Neural cell (in vitro differentiated cells): ENCODE data around the gene DOK4. TPM values are rescaled to one million over a fixed set of nuclear protein-coding genes. Genes with fewer than 3 reads are reported as not detected.

Experiments
- H2AFZ ChIP-seq: fragments of 200-600, 300-800 bp; sonication (generic), shearing (Covaris generic); 2 replicates; pipeline ENCODE4 v1.6.0; 2014; ENCODE audit warnings: low read depth, mild to moderate bottlenecking, antibody characterized with exemption, low read length, moderate library complexity
- H3F3A ChIP-seq: fragments of 200-600 bp; shearing (Covaris generic); 2 replicates; pipeline ENCODE4 v1.6.1; 2016; ENCODE audit warnings: mild to moderate bottlenecking, moderate library complexity, mixed read lengths, antibody characterized with exemption, low read length; ENCODE audit not compliant: insufficient read depth, poor library complexity, severe bottlenecking
- H3K27ac ChIP-seq: fragments of 200-600, 300-800 bp; sonication (generic), shearing (Covaris generic); 2 replicates; pipeline ENCODE4 v1.5.1; 2014; ENCODE audit warnings: mild to moderate bottlenecking, low read length, moderate library complexity
- H3K27me3 ChIP-seq: fragments of 300-800, 200-600 bp; sonication (generic), shearing (Covaris generic); 2 replicates; pipeline ENCODE4 v1.6.0; 2014; ENCODE audit warnings: mild to moderate bottlenecking, low read depth, low read length, moderate library complexity; ENCODE audit not compliant: insufficient read depth
- H3K36me3 ChIP-seq: fragments of 300-800, 200-600 bp; sonication (generic), shearing (Covaris generic); 2 replicates; pipeline ENCODE4 v1.5.1; 2014; ENCODE audit warnings: mild to moderate bottlenecking, antibody characterized with exemption, low read length, moderate library complexity; ENCODE audit not compliant: insufficient read depth
- H3K4me2 ChIP-seq: fragments of 300-800, 200-600 bp; sonication (generic), shearing (Covaris generic); 2 replicates; pipeline ENCODE4 v1.6.0; 2014; ENCODE audit warnings: mild to moderate bottlenecking, low read length
- H3K4me3 ChIP-seq: fragments of 300-800, 200-600 bp; sonication (generic), shearing (Covaris generic); 2 replicates; pipeline ENCODE4 v1.5.1; 2014; ENCODE audit warnings: mild to moderate bottlenecking, low read length, moderate library complexity
- H3K79me2 ChIP-seq: fragments of 200-600 bp; shearing (Covaris generic); replicated peaks from 2 replicates; pipeline ENCODE4 v1.6.0; 2014; ENCODE audit warnings: mild to moderate bottlenecking, low read length, moderate library complexity; ENCODE audit not compliant: insufficient read depth
- H3K9ac ChIP-seq: fragments of 300-800, 200-600 bp; sonication (generic), shearing (Covaris generic); 2 replicates; pipeline ENCODE4 v1.6.1; 2016; ENCODE audit warnings: mild to moderate bottlenecking, low read length, mixed read lengths
- H3K9me2 ChIP-seq: fragments of 200-600 bp; shearing (Covaris generic); 2 replicates; pipeline ENCODE4 v1.6.1; 2016; ENCODE audit warnings: mild to moderate bottlenecking, low read length, mixed read lengths; ENCODE audit not compliant: insufficient read depth
- H3K9me3 ChIP-seq: fragments of 200-600, 300-800 bp; sonication (generic), shearing (Covaris generic); 2 replicates; pipeline ENCODE4 v1.6.1; 2016; ENCODE audit warnings: mild to moderate bottlenecking, mixed run types, low read length, moderate library complexity, mixed read lengths
- H4K20me1 ChIP-seq: fragments of 200-600 bp; shearing (Covaris generic); 2 replicates; pipeline ENCODE4 v1.6.1; 2016; ENCODE audit warnings: mild to moderate bottlenecking, mixed run types; ENCODE audit not compliant: insufficient read depth
- CTCF ChIP-seq: fragments of 450-650 bp; IDR thresholded peaks from 2 replicates; pipeline ENCODE4 v1.5.1; 2014; ENCODE audit warnings: antibody characterized with exemption, mild to moderate bottlenecking, moderate library complexity; ENCODE audit not compliant: poor library complexity, severe bottlenecking
- EP300 ChIP-seq: fragments of 450-650 bp; conservative IDR thresholded peaks from 2 replicates; pipeline ENCODE4 v1.6.1; 2014; ENCODE audit warnings: antibody characterized with exemption, mild to moderate bottlenecking, moderate library complexity; ENCODE audit not compliant: poor library complexity, severe bottlenecking
- EZH2 ChIP-seq: fragments of 200-600, 300-800 bp; shearing (Covaris generic), sonication (generic); IDR thresholded peaks from 2 replicates; pipeline ENCODE4 v1.6.1; 2014; ENCODE audit warnings: antibody characterized with exemption, low read length, borderline replicate concordance, mild to moderate bottlenecking; ENCODE audit not compliant: insufficient read depth, poor library complexity, severe bottlenecking
- MXI1 ChIP-seq: fragments of 450-650 bp; conservative IDR thresholded peaks from 2 replicates; pipeline ENCODE4 v1.6.1; 2014; ENCODE audit warnings: antibody characterized with exemption, mild to moderate bottlenecking; ENCODE audit not compliant: poor library complexity, severe bottlenecking
- POLR2AphosphoS5 ChIP-seq: IDR thresholded peaks from 2 replicates; pipeline ENCODE4 v1.6.1; 2012
- RAD21 ChIP-seq: fragments of 450-650 bp; conservative IDR thresholded peaks from 2 replicates; pipeline ENCODE4 v1.6.1; 2014; ENCODE audit warnings: antibody characterized with exemption, mild to moderate bottlenecking, moderate library complexity
- REST ChIP-seq: IDR thresholded peaks from 2 replicates; pipeline ENCODE4 v1.6.1; 2012; ENCODE audit warnings: borderline replicate concordance
- SMC3 ChIP-seq: fragments of 450-650 bp; conservative IDR thresholded peaks from 2 replicates; pipeline ENCODE4 v1.6.1; 2014; ENCODE audit warnings: antibody characterized with exemption, mild to moderate bottlenecking, moderate library complexity; ENCODE audit not compliant: poor library complexity
- TAF1 ChIP-seq: IDR thresholded peaks from 2 replicates; pipeline ENCODE4 v1.6.1; 2012; ENCODE audit warnings: low read depth
- polyA plus RNA-seq: library from polyadenylated mRNA; depleted of rRNA; stranded (reverse); fragments of >200 nt; gene quantifications from 2 replicates; pipeline ENCODE4 v1.2.3, GENCODE V29; 2014

The DOK4 gene
- polyA plus RNA-seq, 1 donor from 2014 or later = 214 TPM

DNA sequence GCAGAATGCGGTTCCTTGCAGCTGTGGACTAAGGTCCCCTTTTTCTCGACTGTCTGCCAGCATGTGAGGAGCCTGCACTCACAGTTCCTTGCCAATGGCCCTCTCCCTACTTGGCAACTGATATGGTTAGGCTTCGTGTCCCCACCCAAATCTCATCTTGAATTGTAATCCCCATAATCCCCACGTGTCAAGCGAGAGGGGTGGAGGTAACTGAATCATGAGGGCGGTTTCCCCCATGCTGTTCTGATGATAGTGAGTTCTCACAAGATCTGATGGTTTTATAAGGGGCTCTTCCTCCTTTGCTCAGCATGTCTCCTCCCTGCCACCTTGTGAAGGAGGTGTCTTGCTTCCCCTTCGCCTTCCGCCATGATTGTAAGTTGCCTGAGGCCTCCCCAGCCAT, 59.0 kb downstream of the DOK4 start:
- Histone ChIP-seq H3K9me3 (no peaks in the 10 kb centered on the region), H3K4me2 (no peak overlapping the region), H3K36me3 (no peaks in the 10 kb centered on the region), H3K9ac (no peak overlapping the region), H2AFZ (no peak overlapping the region), H3K27me3 (no peaks in the 10 kb centered on the region), H3K27ac (no peak overlapping the region), H3F3A (no peaks in the 10 kb centered on the region), H4K20me1 (no peaks in the 10 kb centered on the region), H3K4me3 (no peak overlapping the region), H3K9me2 (no peaks in the 10 kb centered on the region), H3K79me2 (no peaks in the 10 kb centered on the region)
- no peak for TF ChIP-seq MXI1
- TF ChIP-seq REST = no peak
- no peak for TF ChIP-seq TAF1
- no peak for TF ChIP-seq SMC3
- TF ChIP-seq EZH2 = no peak
- no peak for TF ChIP-seq CTCF
- no peak for TF ChIP-seq POLR2AphosphoS5
- no peak for TF ChIP-seq EP300
- no peak for TF ChIP-seq RAD21

DNA sequence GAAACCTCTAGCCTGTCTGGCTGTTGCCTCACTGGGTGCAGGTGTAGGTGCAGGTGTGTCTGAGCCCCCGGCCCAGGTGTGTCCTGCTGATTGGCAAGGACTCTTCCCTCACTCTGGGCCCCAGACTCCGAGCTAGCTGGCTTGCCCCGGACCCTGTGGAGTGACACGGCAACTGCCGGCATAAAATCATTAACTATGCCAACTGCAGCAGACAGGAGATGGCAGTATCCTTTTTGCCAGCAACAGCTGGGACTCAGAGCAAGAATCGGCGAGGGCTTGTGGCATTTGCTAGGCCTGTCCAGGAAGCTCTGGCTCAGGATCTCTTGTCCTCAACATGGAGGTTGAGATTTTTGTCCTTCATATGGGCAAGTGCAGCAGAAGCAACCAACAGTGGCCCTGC, 59.9 kb downstream of the DOK4 start:
- H3K27ac ChIP-seq = no peak overlapping the region
- no peaks in the 10 kb centered on the region for H3K27me3 ChIP-seq
- H3K9me2 ChIP-seq = no peaks in the 10 kb centered on the region
- no peaks in the 10 kb centered on the region for H4K20me1 ChIP-seq
- H3K36me3 ChIP-seq = no peaks in the 10 kb centered on the region
- H3K4me2 ChIP-seq = no peak overlapping the region
- H3K9me3 ChIP-seq = no peaks in the 10 kb centered on the region
- no peak overlapping the region for H2AFZ ChIP-seq
- H3K4me3 ChIP-seq = no peak overlapping the region
- H3F3A ChIP-seq = no peaks in the 10 kb centered on the region
- no peak overlapping the region for H3K9ac ChIP-seq
- TF ChIP-seq MXI1 (no peak), EZH2 (no peak), REST (no peak), TAF1 (no peak), EP300 (no peak), RAD21 (no peak), POLR2AphosphoS5 (no peak), CTCF (no peak), SMC3 (no peak)
- no peaks in the 10 kb centered on the region for H3K79me2 ChIP-seq
